Measurements from ENCODE around the gene KIF16B.
"Not testable (repeated sequence)": the region's sequence is repeated elsewhere in the genome, so short reads cannot be mapped to it uniquely, and the experiment has no call there.

Gene KIF16B

GRCh38 chr20:16246291-16246690 lies 327.0 kb downstream of the KIF16B start:
- DNase-seq (ENCODE audit: low spot score) = no peak

- DNase-seq (ENCODE audit: low spot score) = no peak
Observed at GRCh38 chr20:16245879-16246278, 327.4 kb downstream of the KIF16B start.

- DNase-seq (ENCODE audit: low spot score) = no peak
Observed at GRCh38 chr20:16244892-16245291, 328.4 kb downstream of the KIF16B start.

GRCh38 chr20:16243470-16243869 lies 329.8 kb downstream of the KIF16B start:
- DNase-seq (ENCODE audit: low spot score) = peak; percentile 17

- no peak for DNase-seq (ENCODE audit: low spot score)
Observed at GRCh38 chr20:16241911-16242310, 331.3 kb downstream of the KIF16B start.

GRCh38 chr20:16240355-16240754 lies 332.9 kb downstream of the KIF16B start:
- no peak for DNase-seq (ENCODE audit: low spot score)

GRCh38 chr20:16236589-16237241 lies 336.5 kb downstream of the KIF16B start:
- no peak for DNase-seq (ENCODE audit: low spot score)

GRCh38 chr20:16230402-16230801 lies 342.8 kb downstream of the KIF16B start:
- no peak for DNase-seq (ENCODE audit: low spot score)

GRCh38 chr20:16229813-16230212 lies 343.4 kb downstream of the KIF16B start:
- no peak for DNase-seq (ENCODE audit: low spot score)

GRCh38 chr20:16228722-16229121 lies 344.5 kb downstream of the KIF16B start:
- DNase-seq (ENCODE audit: low spot score) = no peak

- DNase-seq (ENCODE audit: low spot score) = not testable (repeated sequence)
Observed at GRCh38 chr20:16226961-16227360, 346.3 kb downstream of the KIF16B start.

- DNase-seq (ENCODE audit: low spot score) = peak; percentile 12
Observed at GRCh38 chr20:16224836-16225235, 348.4 kb downstream of the KIF16B start.

GRCh38 chr20:16222859-16223411 lies 350.3 kb downstream of the KIF16B start:
- peak; percentile 12 for DNase-seq (ENCODE audit: low spot score)

All from AG20443 (cell line).